HepG2 (cell line): ENCODE results near the gene MAPK8. TPM values are rescaled to one million over a fixed set of nuclear protein-coding genes. Genes with fewer than 3 reads are reported as not detected.

Experiments
- AFF4 ChIP-seq: sonication (generic); formaldehyde crosslinking; IDR thresholded peaks from 2 replicates; pipeline ENCODE4 v1.4.0; 2020; ENCODE audit warnings: missing genetic modification reagents
- CBX5 ChIP-seq: sonication (generic); formaldehyde crosslinking; IDR thresholded peaks from 2 replicates; pipeline ENCODE4 v1.4.0; 2020; ENCODE audit warnings: missing genetic modification reagents, borderline replicate concordance
- FUBP1 ChIP-seq: sonication (generic); formaldehyde crosslinking; IDR thresholded peaks from 2 replicates; pipeline ENCODE4 v1.5.1; 2020; ENCODE audit warnings: missing genetic modification reagents, mild to moderate bottlenecking, borderline replicate concordance
- HBP1 ChIP-seq: IDR thresholded peaks from 2 replicates; pipeline ENCODE4 v1.6.1; 2016; ENCODE audit warnings: low read depth, control low read depth
- RFXAP ChIP-seq: sonication (generic); formaldehyde crosslinking; IDR thresholded peaks from 2 replicates; pipeline ENCODE4 v1.4.0; 2020; ENCODE audit warnings: missing genetic modification reagents, borderline replicate concordance
- RXRB ChIP-seq: IDR thresholded peaks from 2 replicates; pipeline ENCODE4 v1.6.1; 2016; ENCODE audit warnings: borderline replicate concordance, missing genetic modification reagents, missing compliant biosample characterization
- SALL2 ChIP-seq: sonication (generic); formaldehyde crosslinking; IDR thresholded peaks from 2 replicates; pipeline ENCODE4 v1.8.1; 2023; ENCODE audit warnings: mild to moderate bottlenecking, missing genetic modification reagents, inconsistent platforms
- ZBTB46 ChIP-seq: sonication (generic); formaldehyde crosslinking; IDR thresholded peaks from 2 replicates; pipeline ENCODE4 v1.4.0; 2020; ENCODE audit warnings: mild to moderate bottlenecking, missing genetic modification reagents, borderline replicate concordance
- ZFY ChIP-seq: sonication (generic); formaldehyde crosslinking; IDR thresholded peaks from 2 replicates; pipeline ENCODE4 v1.4.0; 2020; ENCODE audit warnings: missing genetic modification reagents
- ZIK1 ChIP-seq: sonication (generic); formaldehyde crosslinking; IDR thresholded peaks from 2 replicates; pipeline ENCODE4 v1.5.0; 2020; ENCODE audit warnings: mild to moderate bottlenecking, low read depth, missing genetic modification reagents, borderline replicate concordance
- ZNF12 ChIP-seq: sonication (generic); formaldehyde crosslinking; IDR thresholded peaks from 2 replicates; pipeline ENCODE4 v1.5.0; 2020; ENCODE audit warnings: missing genetic modification reagents
- ZNF232 ChIP-seq: sonication (generic); formaldehyde crosslinking; IDR thresholded peaks from 2 replicates; pipeline ENCODE4 v1.4.0; 2020; ENCODE audit warnings: missing genetic modification reagents, borderline replicate concordance
- ZNF329 ChIP-seq: sonication (generic); formaldehyde crosslinking; IDR thresholded peaks from 2 replicates; pipeline ENCODE4 v1.9.0; 2021; ENCODE audit warnings: low read depth, mild to moderate bottlenecking, missing genetic modification reagents
- ZNF512B ChIP-seq: sonication (generic); formaldehyde crosslinking; IDR thresholded peaks from 2 replicates; pipeline ENCODE4 v1.5.1; 2020; ENCODE audit warnings: missing genetic modification reagents, mild to moderate bottlenecking, borderline replicate concordance
- ZNF644 ChIP-seq: IDR thresholded peaks from 2 replicates; pipeline ENCODE4 v1.6.1; 2016; ENCODE audit warnings: low read depth
- ZSCAN12 ChIP-seq: sonication (generic); formaldehyde crosslinking; IDR thresholded peaks from 2 replicates; pipeline ENCODE4 v1.9.0; 2021; ENCODE audit warnings: mild to moderate bottlenecking, missing genetic modification reagents
- ZSCAN9 ChIP-seq: IDR thresholded peaks from 2 replicates; pipeline ENCODE4 v1.6.1; 2016; ENCODE audit warnings: borderline replicate concordance
- polyA plus RNA-seq, 8 experiments: library from polyadenylated mRNA; depleted of rRNA in 3 of 8; stranded (reverse) in 7 of 8; unstranded in 1 of 8; fragments of >200 nt; fragmentation: Illumina TruSeq in 4 of 8; extraction: Trizol in 4 of 8; gene quantifications; 2 replicates each; pipeline versions ENCODE4 v1.2.1 to v1.2.3, GENCODE V29; 2011 to 2016; ENCODE audit warnings: low read depth in 4 of 8, missing spikeins in 1 of 8, mixed read lengths in 1 of 8; ENCODE audit not compliant: insufficient read depth in 1 of 8
- total RNA-seq, 5 experiments: library from RNA; depleted of rRNA; stranded (reverse); fragments of >200 nt; fragmentation: Illumina TruSeq; extraction: Trizol; gene quantifications; 2 replicates each; pipeline ENCODE4 v1.2.3, GENCODE V29; 2016; ENCODE audit warnings: low read depth in 1 of 5

MAPK8 gene
- total and polyA plus RNA-seq, 2 of the 13 experiments (the other 11 are each of a cell fraction or from before 2014, with no cell fraction given) = 41.6 to 47.3 TPM

GRCh38 chr10:48439581-48440041 lies 133.1 kb downstream of the MAPK8 start (continued):
- TF ChIP-seq ZSCAN9 (CRISPR knock-in tag) (0 out of 2 replicates have a peak, but pooled peaks have one; percentile 20), RXRB (CRISPR knock-in tag) (peak; percentile 96), ZNF512B (CRISPR knock-in tag) (no peak), ZNF12 (no peak), ZNF329 (CRISPR knock-in tag) (no peak), ZBTB46 (CRISPR knock-in tag) (no peak), ZFY (CRISPR knock-in tag) (no peak), ZIK1 (no peak), ZNF644 (CRISPR knock-in tag) (no peak), CBX5 (peak; percentile 55; the same call in 1 of the 2 replicates), ZNF232 (CRISPR knock-in tag) (no peak), SALL2 (CRISPR knock-in tag) (no peak), HBP1 (CRISPR knock-in tag) (no peak), AFF4 (CRISPR knock-in tag) (no peak), RFXAP (CRISPR knock-in tag) (no peak), FUBP1 (no peak), ZSCAN12 (no peak)
